ELR (cell line): ENCODE data around the gene DNAI1.

Experiments used
- DNase-seq: peaks from one replicate; pipeline ENCODE4 v3.0.0-alpha.2; 2015; ENCODE audit warnings: low read depth

The DNAI1 gene

DNA sequence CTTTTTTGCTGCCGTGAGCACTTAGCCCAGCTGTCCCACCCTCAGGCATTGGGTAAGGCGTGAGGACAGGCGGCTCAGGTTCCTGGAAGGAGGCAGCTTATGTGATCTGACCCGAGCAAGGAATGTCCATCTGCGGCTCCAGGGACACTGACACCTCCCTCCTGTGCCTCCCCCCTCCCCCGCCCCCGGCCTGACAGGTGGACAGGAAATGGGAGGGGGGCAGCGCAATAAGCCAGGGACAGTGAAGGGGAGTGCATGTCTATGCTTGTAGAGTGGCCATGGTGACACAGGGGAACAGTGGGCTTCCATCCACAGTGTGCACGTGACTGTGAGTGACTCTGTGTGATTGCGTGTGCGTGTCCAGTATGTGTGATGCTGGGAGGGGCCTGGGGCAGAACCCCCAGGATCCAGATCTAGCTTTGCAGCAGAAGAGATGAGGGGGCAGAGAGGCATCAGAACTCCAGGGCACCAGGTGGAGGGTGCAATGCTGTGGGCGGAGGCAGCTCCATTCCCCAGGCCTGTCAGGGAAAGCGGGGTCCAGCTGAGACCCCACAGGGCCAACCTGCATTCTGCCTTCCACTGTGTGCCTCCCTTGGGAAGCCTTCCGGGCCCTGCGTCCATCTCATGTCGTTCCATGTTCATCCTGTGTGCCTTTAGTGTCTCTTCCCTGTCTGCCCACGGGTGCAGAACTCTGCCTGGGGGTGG is 100.5 kb downstream of the DNAI1 start:
- no peak for DNase-seq

DNA sequence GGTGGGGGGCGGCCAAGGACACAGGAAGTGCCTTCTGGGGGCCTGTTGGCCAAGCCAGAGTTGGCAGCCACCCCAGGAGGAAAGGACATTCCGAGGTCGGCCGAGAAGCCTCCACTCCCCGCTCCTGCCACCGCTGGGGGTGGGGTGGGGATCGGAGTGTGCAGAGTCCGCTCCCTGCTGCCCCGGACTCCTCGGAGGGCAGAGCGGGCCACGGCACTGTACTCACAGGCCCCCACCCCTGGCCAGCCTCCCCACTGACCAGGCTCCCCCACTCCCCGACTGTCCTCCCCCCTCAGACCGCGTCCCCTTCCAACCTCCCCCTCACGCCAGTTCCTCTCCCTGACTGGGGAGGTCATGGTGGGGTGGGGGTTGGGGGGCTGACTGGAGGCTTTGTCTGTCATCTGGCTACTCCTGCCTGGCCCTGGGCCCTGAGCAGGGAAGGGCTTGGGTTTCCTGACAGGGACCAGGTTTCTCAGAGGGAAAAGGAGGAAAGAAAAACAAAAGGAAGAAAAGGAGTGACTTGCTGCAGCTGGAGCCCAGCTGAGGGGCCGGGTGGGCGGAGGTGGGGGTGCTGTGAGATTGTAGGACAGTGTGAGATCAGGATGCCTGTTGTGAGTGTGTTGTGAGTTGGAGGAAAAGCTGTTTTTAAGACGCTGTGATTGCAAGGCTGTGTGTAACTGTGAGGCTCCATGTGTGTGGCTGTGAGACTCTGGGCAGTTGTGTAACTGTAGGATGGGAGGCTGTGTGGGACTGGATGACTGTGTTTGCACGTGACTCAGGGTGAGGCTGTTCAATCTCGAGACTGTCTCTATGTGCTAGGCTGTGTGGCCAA is 101.2 kb downstream of the DNAI1 start:
- peak; percentile 55 for DNase-seq

DNA sequence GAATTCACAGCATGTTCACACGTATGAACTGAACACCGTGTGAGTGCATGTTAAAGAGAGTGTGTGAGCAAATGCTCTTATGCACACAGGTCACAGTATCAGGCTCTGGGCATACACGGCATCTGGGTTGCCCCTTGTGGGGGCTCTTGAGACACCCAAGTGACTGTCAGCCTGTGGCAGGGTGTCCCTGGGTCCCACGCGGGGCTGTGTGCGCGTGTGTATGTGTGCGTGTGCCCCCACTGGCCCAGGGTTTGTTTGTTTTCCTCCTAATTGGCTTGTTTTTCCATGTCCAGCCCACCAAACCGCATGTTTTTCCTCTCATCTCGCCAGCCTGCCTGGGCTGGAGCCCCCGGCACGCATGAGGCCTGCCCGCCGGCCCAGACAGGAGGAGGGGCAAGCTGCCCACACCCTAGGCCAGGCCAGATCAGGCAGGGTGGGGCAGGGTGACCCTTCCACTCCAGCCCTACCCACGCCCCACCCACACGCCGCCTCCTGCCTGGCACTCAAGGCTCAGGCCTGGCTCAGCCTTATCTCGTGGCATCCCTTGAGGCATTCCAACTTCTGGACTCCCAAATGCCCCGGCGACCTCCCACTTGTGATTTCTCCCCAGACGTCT is 102.1 kb downstream of the DNAI1 start:
- no peak for DNase-seq

DNA sequence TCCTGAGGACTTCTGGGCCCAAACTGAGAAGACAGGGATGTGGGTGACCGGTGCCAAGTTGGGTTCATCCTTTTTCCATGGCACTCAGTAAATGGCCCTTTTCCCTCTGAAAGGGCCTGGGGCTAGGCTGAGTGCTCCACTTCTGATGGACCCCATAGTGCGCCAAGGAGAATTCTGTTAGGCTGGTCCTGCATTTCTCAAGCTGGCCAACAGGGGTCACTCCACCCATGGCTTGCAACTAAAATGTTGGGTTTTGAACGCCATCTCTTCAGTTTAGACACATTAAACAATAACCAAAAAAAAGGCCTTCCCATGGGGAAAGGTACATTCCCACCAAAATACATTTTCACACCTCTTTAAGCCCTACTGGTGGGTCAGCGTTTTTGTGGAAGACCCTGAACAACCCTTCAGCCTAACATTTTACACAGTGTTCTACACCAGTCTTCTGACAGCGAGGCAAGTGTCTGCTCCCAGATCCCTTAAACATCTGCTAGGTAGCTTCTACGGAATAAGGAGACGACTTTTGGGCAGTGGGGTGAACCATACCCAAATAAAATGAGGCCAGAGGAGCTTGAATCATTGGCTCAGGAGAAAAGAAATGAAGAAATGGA is 103.6 kb downstream of the DNAI1 start:
- no peak for DNase-seq

DNA sequence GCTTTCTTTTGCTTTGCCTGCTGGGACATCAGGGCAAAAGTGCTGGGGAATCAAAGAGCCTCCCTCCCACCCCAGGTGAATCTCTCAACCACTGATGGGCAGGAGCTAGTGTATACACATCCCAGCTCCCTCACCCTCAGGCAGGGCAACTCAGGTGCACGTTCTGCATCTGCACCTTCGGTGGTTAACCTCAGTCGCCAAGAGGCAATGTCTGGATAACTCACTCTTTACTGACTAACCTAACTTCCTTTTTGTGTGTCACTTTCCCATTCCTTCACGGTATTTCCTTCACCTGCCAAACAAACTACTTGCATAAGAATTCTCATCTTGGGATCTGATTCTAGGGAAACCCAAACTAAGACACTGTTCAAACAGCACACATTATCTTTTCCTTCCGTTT is 104.7 kb downstream of the DNAI1 start:
- DNase-seq: no peak

DNA sequence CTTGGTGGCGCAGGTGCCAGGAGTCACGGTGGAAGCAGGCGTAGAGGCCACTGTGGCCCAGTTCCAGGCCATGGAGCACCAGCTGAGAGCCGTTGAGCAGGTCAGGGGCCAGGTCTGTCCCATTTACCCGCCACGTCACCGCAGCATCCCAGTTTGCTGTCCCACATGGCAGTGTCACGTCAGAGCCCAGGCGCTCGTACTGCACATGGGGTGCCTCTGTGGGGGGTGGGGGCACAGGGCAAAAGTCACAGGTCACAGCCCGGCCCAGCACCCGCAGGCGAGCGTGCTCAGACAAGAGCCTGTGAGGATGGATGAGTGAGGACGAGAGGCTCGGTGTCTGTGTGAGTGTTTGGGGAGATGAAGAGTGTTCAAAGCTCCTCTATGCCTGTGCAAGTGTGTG is 106.0 kb downstream of the DNAI1 start:
- DNase-seq: no peak

DNA sequence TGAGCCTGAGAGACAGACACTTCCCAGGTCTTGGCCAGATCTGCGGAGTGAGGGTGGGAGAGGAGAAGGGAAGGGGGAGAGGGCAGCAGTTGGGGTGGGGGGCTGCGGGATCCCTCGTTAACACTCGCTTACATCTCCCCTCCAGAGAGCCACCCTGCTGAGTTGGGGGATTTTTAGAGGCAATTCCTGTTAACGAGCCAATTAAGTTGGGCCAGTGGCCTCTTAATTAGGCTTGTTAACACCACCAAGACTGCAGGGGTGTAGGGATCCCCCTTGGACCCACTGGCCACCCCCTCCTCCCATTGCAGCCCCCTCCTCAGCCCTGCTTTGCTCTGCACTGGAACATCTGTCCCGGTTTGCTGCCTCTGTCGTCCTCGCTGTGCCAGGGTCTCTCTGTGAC is 107.3 kb downstream of the DNAI1 start:
- DNase-seq: no peak

DNA sequence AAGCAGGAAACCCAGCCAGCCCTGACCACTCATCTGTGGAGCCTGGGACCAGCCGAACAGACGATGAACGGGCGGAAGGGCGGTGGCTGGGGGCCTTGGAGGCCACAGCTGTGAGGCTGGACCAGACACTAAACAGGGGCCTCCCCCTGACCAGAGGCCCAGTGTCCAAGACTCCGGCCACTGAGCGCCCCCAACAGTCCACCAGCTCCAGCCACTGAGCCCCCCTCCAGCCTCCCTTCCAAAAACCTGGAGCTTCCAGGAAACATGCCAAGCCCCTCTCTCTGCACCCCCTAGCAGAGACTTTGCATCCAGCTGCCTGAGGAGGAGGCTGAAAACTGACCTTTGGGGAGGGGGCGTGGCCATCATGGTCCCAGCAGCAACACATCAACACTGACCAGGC is 107.7 kb downstream of the DNAI1 start:
- no peak for DNase-seq

DNA sequence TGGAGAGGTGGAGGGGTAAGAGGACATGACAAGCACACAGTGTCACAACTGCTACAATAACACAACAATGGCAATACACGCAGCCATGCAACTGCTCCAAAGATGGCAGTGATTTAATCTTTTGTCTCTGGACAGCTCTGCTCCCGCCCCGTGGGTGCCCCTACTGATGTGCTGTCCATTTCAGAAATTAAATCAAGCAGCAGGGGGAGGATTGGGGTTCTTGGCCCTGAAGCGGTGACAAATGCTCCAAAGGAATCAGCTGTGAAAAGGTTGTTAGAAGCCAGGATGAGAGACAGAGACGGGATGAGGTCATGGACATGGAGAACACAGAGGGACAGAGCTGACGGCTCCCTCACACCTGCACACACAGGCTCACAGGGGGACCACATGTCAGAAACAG is 108.4 kb downstream of the DNAI1 start:
- DNase-seq: no peak

DNA sequence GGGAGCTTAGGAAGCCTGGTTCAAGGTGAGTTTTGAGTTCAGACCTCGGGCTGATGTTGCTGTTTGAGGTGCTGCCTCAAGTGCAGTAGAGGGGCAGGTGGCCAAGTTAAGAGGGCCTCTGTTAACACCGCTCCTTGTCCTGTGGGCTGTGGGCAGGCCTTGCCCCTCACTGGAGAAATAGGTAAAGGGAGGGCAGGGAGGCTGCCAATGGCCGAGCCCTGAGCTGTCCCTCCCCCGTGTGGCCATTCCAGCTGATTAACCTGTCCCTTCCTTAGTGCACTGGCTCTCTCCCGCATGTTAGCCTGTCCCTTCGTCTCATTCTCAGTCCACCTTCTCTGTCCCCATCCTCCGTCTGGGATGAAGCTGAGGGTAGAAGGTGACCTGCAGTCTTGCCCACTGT is 109.5 kb downstream of the DNAI1 start:
- no peak for DNase-seq

DNA sequence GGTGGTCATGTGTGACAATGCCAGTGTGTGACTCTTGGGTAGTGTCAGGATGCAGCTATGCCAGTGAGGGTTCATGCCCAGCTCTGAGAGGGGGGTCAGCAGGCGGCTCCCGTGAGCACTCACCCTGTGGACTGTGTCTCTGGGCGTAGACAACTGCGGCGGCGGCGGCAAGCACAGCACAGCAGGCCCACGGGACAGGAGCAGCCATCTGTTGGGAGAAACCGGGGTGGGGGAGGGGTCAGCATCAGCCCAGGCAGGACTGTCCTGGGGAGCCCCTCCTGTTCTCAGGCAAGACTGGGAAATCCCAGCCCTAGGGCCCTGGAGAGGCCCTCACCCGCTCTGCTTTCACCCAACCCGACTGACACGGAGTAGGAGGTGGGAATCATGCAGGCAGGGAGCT is 110.2 kb downstream of the DNAI1 start:
- DNase-seq: no peak

DNA sequence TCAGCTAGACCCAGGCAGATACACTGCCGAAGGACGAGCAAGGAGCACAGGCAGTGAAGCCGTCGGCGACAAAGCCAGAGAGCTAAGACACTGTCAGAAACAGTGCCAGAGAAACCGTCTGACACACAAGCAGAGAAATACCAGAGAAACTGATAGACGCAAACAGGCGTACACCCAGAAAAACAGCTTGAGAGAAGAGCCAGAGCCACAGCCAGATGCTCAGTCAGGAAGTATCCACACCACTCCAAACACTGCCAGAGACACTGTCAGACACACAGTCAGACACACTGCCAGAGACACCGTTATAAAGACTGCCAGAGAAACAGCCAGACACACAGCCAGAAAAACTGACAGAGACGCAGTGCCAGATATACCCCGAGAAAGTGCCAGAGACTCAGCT is 111.8 kb downstream of the DNAI1 start:
- no peak for DNase-seq
